B cell (primary cell): ENCODE data around the gene PLXNB1. TPM values are rescaled to one million over a fixed set of nuclear protein-coding genes. Genes with fewer than 3 reads are reported as not detected.

Experiments used
- ATAC-seq: fragments of 200-7000 bp; cut with Tn5 transposase; one replicate; pipeline ENCODE4 v1.10.0; 2021; ENCODE audit warnings: low read depth, mild to moderate bottlenecking, moderate number of reproducible peaks, moderate library complexity
- CTCF ChIA-PET: fragments of 350-600 bp; sonication (Branson Sonifier 250); formaldehyde crosslinking; loops from one replicate; lab custom pipeline; 2021; ENCODE audit warnings: antibody characterized with exemption, inconsistent platforms; lab: Charles Lee
- POLR2A ChIA-PET: fragments of 350-600 bp; sonication (Branson Sonifier 250); formaldehyde crosslinking; loops from one replicate; lab custom pipeline; 2021; ENCODE audit warnings: antibody characterized with exemption; lab: Charles Lee
- DNase-seq: peaks from one replicate; pipeline ENCODE4 v3.0.0; 2013
- H2AFZ ChIP-seq: 2 replicates; pipeline ENCODE4 v1.6.1; 2012; ENCODE audit warnings: mild to moderate bottlenecking, low read depth, low read length; ENCODE audit not compliant: insufficient read depth, poor library complexity, severe bottlenecking
- H3K27ac ChIP-seq, 2 donors: 1 replicate in 1 of 2; 2 replicates in 1 of 2; pipeline ENCODE4 v1.5.1; 2012 to 2013; ENCODE audit warnings: low read length in 2 of 2, mild to moderate bottlenecking in 2 of 2, moderate library complexity in 1 of 2
- H3K27me3 ChIP-seq, 4 experiments: fragments of 200-600 bp in 1 of 4; sonication (generic) in 1 of 4; replicated peaks in 1 of 4; 1 replicate in 2 of 4; 2 replicates in 2 of 4; pipeline versions ENCODE4 v1.6.1 to v1.7.0; 2013 to 2016; ENCODE audit warnings: low read length in 3 of 4, mild to moderate bottlenecking in 2 of 4, mixed read lengths in 1 of 4, moderate library complexity in 1 of 4; ENCODE audit not compliant: insufficient read depth in 4 of 4, control insufficient read depth in 3 of 4; ENCODE audit errors: control extremely low read depth in 1 of 4
- H3K36me3 ChIP-seq, 2 experiments: replicated peaks in 1 of 2; 1 replicate in 1 of 2; 2 replicates in 1 of 2; pipeline versions ENCODE4 v1.6.1 to v1.7.1; 2013; ENCODE audit warnings: low read length in 1 of 2; ENCODE audit not compliant: insufficient read depth in 2 of 2, control insufficient read depth in 1 of 2; ENCODE audit errors: control extremely low read depth in 1 of 2, extremely low read depth in 1 of 2
- H3K4me1 ChIP-seq, 2 donors: fragments of 200-600 bp in 1 of 2; sonication (generic) in 1 of 2; 1 replicate in 1 of 2; 2 replicates in 1 of 2; pipeline versions ENCODE4 v1.5.1 to v1.6.1; 2013 to 2017; ENCODE audit warnings: low read length in 2 of 2; ENCODE audit not compliant: control insufficient read depth in 2 of 2, insufficient read depth in 2 of 2
- H3K4me2 ChIP-seq: replicated peaks from 2 replicates; pipeline ENCODE3; 2012; ENCODE audit warnings: mild to moderate bottlenecking, low read depth, low read length; ENCODE audit not compliant: poor library complexity, severe bottlenecking
- H3K4me3 ChIP-seq, 5 experiments: fragments of 200-600 bp in 1 of 5; sonication (generic) in 1 of 5; 1 replicate in 3 of 5; 2 replicates in 2 of 5; pipeline versions ENCODE4 v1.5.1 to v1.7.0; 2011 to 2016; ENCODE audit warnings: low read length in 4 of 5, mild to moderate bottlenecking in 4 of 5, low read depth in 2 of 5, control low read depth in 1 of 5, moderate library complexity in 1 of 5; ENCODE audit not compliant: insufficient read depth in 1 of 5; ENCODE audit errors: control extremely low read depth in 1 of 5, extremely low read depth in 1 of 5
- H3K79me2 ChIP-seq: fragments of 200-600 bp; sonication (generic); one replicate; pipeline ENCODE4 v1.6.0; 2016; ENCODE audit warnings: low read length; ENCODE audit not compliant: control insufficient read depth, insufficient read depth
- H3K9ac ChIP-seq: fragments of 200-600 bp; sonication (generic); 2 replicates; pipeline ENCODE4 v1.6.1; 2017; ENCODE audit warnings: mild to moderate bottlenecking, low read length, moderate library complexity
- H3K9me3 ChIP-seq, 3 donors: one replicate each; pipeline versions ENCODE4 v1.6.1 to v1.7.1; 2013; ENCODE audit warnings: low read length in 2 of 3; ENCODE audit not compliant: control insufficient read depth in 2 of 3, insufficient read depth in 1 of 3; ENCODE audit errors: control extremely low read depth in 1 of 3
- H4K20me1 ChIP-seq: 2 replicates; pipeline ENCODE4 v1.6.0; 2012; ENCODE audit warnings: mild to moderate bottlenecking, low read length; ENCODE audit not compliant: insufficient read depth, control insufficient read depth, poor library complexity, severe bottlenecking
- H3K27ac Mint-ChIP-seq: one replicate; pipeline ENCODE4 v1.8.0; 2021; ENCODE audit warnings: mixed read lengths
- H3K27me3 Mint-ChIP-seq: one replicate; pipeline ENCODE4 v1.8.0; 2021; ENCODE audit warnings: mixed read lengths
- H3K4me1 Mint-ChIP-seq: one replicate; pipeline ENCODE4 v1.8.0; 2021; ENCODE audit warnings: mixed read lengths
- H3K4me3 Mint-ChIP-seq: one replicate; pipeline ENCODE4 v1.8.0; 2021; ENCODE audit warnings: mixed read lengths
- H3K9me3 Mint-ChIP-seq: one replicate; pipeline ENCODE4 v1.8.0; 2022; ENCODE audit warnings: mixed read lengths; ENCODE audit not compliant: insufficient read depth
- CTCF ChIP-seq: fragments of 200-600 bp; IDR thresholded peaks from one replicate; pipeline ENCODE4 v1.8.0; 2022; ENCODE audit warnings: antibody characterized with exemption, mild to moderate bottlenecking
- EZH2 ChIP-seq: IDR thresholded peaks from 2 replicates; pipeline ENCODE4 v1.6.1; 2012; ENCODE audit warnings: borderline replicate concordance, low read depth, mild to moderate bottlenecking, moderate library complexity, low read length; ENCODE audit not compliant: insufficient read depth, poor library complexity, severe bottlenecking
- WGBS: methylation state at CpG from one replicate; pipeline ENCODE4 v1.1.5; 2013; ENCODE audit warnings: missing lambda C conversion rate; ENCODE audit not compliant: insufficient coverage; 5-methylcytosine and 5-hydroxymethylcytosine counted together
- intact Hi-C: fragments of 100-400 bp; cut with micrococcal nuclease; formaldehyde crosslinking; loops from one replicate; pipeline ENCODE4 v1.10.0; 2022
- polyA plus RNA-seq: library from polyadenylated mRNA; depleted of rRNA; stranded (reverse); fragments of >200 nt; gene quantifications from 2 replicates; pipeline ENCODE4 v1.2.3, GENCODE V29; 2012
- total RNA-seq, 2 donors: library from RNA; stranded (reverse); fragments of 120-200 nt in 1 of 2; gene quantifications; 1 replicate in 1 of 2; 2 replicates in 1 of 2; pipeline versions ENCODE4 v1.2.3 to v1.2.4, GENCODE V29; 2013 to 2022

Gene PLXNB1
- total and polyA plus RNA-seq, 2 donors (not counting 1 experiment from before 2014, with no cell fraction given): 0.95 to 5.0 TPM

DNA sequence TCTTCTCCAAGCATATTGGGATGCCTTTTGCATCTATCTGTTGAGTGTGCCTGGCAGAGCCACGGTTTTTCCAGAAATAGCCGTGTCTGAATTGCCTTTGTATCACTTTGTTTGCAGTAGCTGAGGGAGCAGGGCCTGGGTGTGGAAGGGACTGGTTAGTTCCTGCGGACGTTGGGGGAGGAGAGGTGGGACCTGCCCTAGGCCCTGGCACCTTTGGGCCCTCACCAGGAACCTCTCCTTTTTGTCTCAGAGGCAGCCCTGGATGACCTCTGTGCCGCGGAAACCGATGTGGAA is 35.3 kb upstream of the PLXNB1 start:
- TF ChIP-seq EZH2 (no peak), CTCF (no peak)
- H3K9ac ChIP-seq: no peak overlapping the region
- H3K27me3 ChIP-seq: no peaks in the 10 kb centered on the region
- intact Hi-C loops: loop anchor here (1.0 to 10.0 kb wide), 3 partner anchors 8 to 220 kb away; partner anchors contain the start of gene NCKIPSD
- CTCF ChIA-PET: interaction anchor here (1.1 to 17.7 kb wide), 7 partner anchors 19 to 93 kb away, joined by 3 to 240 read pairs (median 9); partner anchors contain the start of genes ATRIP and SHISA5
- no peak overlapping the region for H3K4me3 ChIP-seq
- peaks cover 2 to 46% of the 10 kb centered on the region in 2 experiments for H3K36me3 ChIP-seq
- H3K9me3 ChIP-seq: no peaks in the 10 kb centered on the region
- H2AFZ ChIP-seq: peak overlapping the region; percentile 82
- Mint-ChIP-seq H3K4me1 (peaks cover 48% of the 10 kb centered on the region), H3K27ac (peak overlapping the region; percentile 94), H3K9me3 (no peaks in the 10 kb centered on the region), H3K27me3 (no peaks in the 10 kb centered on the region), H3K4me3 (peak overlapping the region; percentile 94)
- 74% methylated on average over 7 of the region's 7 CpGs for WGBS
- H3K27ac ChIP-seq: peak overlapping the region; percentile 96 to 99
- POLR2A ChIA-PET: interaction anchor here (0.6 to 2.6 kb wide), 2 partner anchors 35 to 42 kb away, joined by 9 to 20 read pairs; no protein-coding TSS in a partner anchor
- peaks cover 35% of the 10 kb centered on the region for H4K20me1 ChIP-seq
- H3K4me1 ChIP-seq: peaks cover 44 to 47% of the 10 kb centered on the region in 2 donors
- DNase-seq (no peak), ATAC-seq (no peak)
- H3K79me2 ChIP-seq: peaks cover 52% of the 10 kb centered on the region
- H3K4me2 ChIP-seq: peak overlapping the region; percentile 95

DNA sequence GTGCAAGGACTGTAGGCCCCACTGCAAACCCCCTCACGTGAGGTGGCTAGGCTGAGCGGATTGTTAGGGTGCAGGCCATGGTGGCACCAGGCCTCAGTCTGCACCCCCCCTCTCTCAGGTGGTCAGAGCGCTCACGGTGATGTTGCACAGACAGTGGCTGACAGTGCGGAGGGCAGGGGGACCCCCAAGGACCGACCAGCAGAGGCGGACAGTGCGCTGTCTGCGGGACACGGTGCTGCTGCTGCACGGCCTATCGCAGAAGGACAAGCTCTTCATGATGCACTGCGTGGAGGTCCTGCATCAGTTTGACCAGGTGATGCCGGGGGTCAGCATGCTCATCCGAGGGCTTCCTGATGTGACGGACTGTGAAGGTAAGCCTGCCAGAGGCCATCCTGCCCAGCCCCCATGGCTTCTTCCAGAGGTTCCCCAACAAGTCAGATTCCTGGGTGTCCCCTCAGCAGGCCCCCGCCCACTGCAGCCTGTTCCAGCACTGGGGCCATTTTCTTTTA is 34.9 kb upstream of the PLXNB1 start:
- H3K4me3 ChIP-seq: no peak overlapping the region
- no peaks in the 10 kb centered on the region for H3K27me3 ChIP-seq
- no peaks in the 10 kb centered on the region for H3K9me3 ChIP-seq
- peaks cover 40 to 43% of the 10 kb centered on the region in 2 donors for H3K4me1 ChIP-seq
- peaks cover 35% of the 10 kb centered on the region for H4K20me1 ChIP-seq
- Mint-ChIP-seq H3K4me1 (peaks cover 44% of the 10 kb centered on the region), H3K9me3 (no peaks in the 10 kb centered on the region), H3K4me3 (no peak overlapping the region), H3K27me3 (no peaks in the 10 kb centered on the region), H3K27ac (peak overlapping the region; percentile 26)
- ATAC-seq (no peak), DNase-seq (peak; percentile 13)
- TF ChIP-seq EZH2 (no peak), CTCF (no peak)
- peaks cover 2 to 46% of the 10 kb centered on the region in 2 experiments for H3K36me3 ChIP-seq
- CTCF ChIA-PET: interaction anchor here (0.6 to 17.7 kb wide), 11 partner anchors 9 to 93 kb away, joined by 3 to 240 read pairs (median 8); partner anchors contain the start of genes ATRIP and SHISA5
- POLR2A ChIA-PET: interaction anchor here (0.5 to 2.6 kb wide), 4 partner anchors 25 to 157 kb away, joined by 3 to 20 read pairs (median 6); partner anchors contain the start of genes CCDC51 and TMA7
- intact Hi-C loops: loop anchor here (1.0 to 10.0 kb wide), 3 partner anchors 9 to 220 kb away; partner anchors contain the start of gene NCKIPSD
- no peak overlapping the region for H3K4me2 ChIP-seq
- no peak overlapping the region for H2AFZ ChIP-seq
- peaks cover 48% of the 10 kb centered on the region for H3K79me2 ChIP-seq
- peak overlapping the region in 1 of 2 donors; percentile 99 for H3K27ac ChIP-seq
- no peak overlapping the region for H3K9ac ChIP-seq
- WGBS: 98% methylated on average over 17 of the region's 17 CpGs
